CD4-positive, alpha-beta T cell treated with Interleukin-21 for 1 hour (primary cell): ENCODE results near the gene IFT88.
"Not testable (repeated sequence)": the region's sequence is repeated elsewhere in the genome, so short reads cannot be mapped to it uniquely, and the experiment has no call there.

Experiments
- DNase-seq: peaks from one replicate; pipeline ENCODE4 v3.0.0-alpha.2; 2020

Gene IFT88

DNA sequence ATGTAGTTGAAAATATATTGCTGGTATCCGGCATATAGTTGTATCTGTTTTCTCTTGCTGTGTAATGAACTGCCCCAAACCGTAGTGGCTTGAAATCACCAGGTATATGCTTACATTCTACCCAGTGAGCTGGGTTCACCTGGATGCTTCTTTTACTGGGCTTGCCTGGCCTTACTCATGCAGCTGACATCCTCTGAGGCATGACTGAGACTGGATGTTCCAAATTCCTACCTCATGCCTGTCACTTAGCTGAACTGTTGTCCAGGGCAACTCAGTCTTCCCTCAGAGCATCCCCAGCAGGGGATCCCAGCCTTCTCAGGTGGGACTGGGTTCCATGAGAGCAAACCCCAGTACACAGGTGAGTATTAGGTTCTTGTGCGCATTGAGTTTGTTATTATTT, 66.8 kb downstream of the IFT88 start:
- no peak for DNase-seq

- no peak for DNase-seq
These were observed 69.1 kb downstream of the IFT88 start for GRCh38 chr13:20636079-20636478.

DNA sequence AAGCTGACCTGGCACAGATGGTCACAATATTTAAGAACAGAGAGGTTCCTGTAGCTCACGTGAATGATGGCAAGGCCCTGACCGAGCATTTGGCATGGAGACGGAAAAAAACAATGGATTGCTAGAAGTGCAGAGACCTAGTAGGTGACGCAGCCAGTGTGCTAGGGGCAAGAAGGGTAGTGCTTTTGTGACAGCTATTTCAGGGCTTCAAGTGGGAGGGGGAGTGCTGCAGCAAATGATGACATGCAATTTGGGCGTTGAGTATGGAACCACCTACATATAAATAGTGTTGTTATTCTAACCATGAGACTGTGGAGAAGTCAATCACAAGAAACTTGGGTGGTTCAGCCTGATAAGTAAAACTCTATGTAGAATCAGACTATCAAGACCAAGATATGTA, 70.9 kb downstream of the IFT88 start:
- no peak for DNase-seq

DNA sequence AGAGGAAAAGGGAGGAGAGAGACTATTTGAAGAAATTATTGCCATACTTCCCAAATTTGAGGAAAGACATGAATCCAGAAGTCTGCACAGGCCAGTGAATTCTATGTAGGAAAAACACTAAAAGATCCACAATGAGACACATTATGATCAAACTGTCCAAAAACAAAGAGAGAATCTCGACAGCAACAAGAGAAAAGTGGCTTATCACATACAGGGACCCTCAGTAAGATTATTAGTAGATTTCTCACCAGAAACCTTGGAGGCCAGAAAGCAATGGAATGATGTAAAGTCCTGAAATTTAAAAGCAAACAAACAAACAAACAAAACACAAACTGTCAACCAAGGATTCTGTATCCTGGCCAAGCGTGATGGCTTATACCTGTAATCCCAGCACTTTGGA, 80.8 kb downstream of the IFT88 start:
- DNase-seq = no peak

DNA sequence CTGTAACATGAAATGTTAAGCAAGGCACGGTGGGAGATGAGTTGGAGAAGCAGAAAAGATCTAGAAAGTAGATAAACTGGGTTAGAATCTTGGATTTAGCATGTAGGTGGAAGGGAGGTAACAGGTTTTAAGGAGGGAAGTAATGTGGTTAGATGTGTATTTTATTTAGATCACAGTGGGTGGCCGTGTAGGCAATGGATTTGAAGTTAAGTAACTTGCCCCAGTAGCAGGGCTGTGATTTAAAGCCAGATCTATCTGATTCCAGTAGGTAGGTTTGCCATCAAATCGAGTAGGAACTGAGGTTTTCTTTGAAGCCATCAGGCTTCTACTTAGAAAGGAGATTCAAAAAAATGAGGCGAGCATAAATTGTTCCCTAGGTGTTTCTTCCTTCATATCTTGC, 86.0 kb downstream of the IFT88 start:
- no peak for DNase-seq

DNA sequence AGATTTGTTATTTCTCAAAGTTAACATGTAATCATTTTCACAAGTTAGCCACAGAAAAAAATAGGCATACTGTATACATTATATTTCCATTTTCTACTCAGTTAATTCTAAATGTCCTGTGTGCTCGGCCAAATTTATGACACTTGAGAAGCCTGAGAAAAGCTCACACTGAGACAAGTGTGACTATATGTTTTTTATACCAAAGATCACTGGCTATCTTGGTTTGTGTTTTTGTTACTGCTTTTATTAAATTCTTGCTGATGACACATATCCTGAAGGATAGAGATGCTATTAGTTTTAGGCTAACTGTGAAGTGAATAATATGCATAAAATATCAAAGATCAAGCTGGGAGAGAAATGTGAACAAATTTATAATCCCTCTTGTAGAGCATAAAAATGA, 87.2 kb downstream of the IFT88 start:
- no peak for DNase-seq

DNA sequence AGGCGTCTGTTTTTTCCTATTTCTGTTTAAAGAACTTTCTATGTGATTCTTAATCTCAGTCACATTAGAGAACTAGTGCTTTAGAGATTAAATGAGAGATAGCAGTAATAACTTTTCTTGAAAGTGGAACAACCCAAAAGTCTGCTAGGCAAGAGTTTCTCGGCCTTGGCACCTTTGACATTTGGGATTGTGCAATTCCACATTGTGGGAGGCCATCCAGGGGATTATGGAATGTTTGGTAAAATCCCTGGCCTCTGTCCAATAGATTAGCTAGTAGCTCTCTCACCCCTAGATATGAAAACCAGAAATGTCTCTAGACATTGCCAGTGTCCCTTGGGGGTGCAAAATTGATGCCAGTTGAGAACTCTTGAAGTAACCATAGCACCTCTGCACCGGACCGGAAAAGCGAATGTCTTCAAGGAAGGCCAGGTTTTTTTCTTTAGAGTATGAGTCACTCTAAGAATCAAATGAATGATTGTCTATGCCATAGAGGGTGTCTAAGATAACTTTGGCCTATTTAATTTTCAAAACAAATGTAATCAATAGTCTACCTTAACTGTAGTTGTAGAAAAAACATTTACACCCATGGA, 91.6 kb downstream of the IFT88 start:
- no peak for DNase-seq

DNA sequence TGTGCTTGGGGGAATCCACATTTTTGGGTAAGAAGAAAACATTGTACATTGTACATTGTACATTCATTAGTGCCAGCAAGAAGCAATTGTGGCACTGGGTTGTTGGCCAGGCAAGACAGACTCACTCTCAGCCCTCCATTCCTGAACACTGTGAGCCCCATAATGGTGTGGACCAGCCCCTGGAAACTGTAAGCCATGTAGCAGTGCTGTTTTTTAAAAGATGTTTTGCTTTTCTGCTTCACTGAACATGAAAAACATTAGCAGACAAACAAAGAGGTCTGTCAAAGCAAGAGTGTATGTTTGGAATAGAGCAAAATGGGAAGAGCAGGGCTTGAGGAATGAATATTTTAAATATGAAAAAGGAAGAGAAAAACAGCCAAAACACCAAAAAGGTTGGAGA, 97.4 kb downstream of the IFT88 start:
- DNase-seq = no peak

DNA sequence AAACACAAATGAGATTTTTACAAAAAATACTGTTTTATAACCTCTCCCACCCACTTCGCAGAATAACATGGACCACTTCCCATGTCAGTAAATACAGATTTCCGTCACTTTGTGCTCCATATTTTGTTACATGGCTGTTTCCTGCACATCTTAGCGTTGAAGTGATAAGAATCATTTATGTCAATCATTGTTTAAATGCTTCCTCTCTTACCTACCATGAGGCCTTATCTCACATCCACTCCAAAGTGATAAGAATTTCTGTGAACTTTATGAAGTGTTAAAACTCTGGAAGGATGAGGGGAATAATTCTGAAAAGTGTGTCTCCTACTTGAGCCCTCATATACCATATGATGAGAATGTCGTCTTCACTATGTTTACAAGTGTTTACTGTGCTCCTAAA, 100.0 kb downstream of the IFT88 start:
- DNase-seq = no peak

- no peak for DNase-seq
These were observed 101.0 kb downstream of the IFT88 start for GRCh38 chr13:20667857-20668437.

DNA sequence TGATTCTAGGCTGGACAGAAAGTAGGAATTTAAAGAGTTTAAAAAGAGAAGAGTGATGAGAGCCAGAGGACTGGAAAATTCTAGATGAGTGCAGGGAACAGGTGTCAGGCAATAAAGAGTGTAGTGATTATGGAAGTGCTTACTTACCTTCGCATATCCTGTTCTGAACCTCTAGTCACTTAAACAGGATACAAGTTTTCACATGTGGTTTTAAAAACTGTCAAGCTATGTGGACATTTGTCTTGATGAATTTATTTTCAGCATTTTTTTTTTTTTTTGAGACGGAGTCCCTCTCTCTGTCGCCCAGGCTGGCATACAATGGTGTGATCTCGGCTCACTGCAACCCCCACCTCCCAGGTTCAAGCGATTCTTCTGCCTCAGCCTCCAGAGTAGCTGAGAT, 102.2 kb downstream of the IFT88 start:
- DNase-seq = peak; percentile 13

GRCh38 chr13:20671789-20672188, 104.8 kb downstream of the IFT88 start:
- no peak for DNase-seq

GRCh38 chr13:20672772-20673171, 105.8 kb downstream of the IFT88 start:
- no peak for DNase-seq

DNA sequence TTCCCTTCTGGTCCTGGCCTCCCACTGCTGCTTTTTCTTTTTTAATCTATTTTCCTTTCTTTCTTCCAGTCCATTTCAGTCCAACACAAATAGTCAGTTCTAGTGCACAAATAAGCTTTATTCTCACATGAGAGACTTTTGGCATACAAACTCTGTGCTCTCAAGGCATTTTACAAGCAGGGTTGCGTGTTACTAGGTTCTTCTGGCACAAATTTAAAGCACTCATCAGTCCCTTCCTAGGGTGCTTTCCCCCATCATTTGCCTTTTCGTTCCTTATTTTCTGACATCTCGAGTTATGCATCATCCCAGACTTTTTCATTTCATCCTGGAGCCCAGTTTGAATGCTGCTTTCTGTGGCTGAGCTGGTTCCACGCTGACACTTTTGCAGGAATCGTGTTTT, 106.8 kb downstream of the IFT88 start:
- DNase-seq = no peak

GRCh38 chr13:20676213-20676612, 109.3 kb downstream of the IFT88 start:
- DNase-seq = no peak

DNA sequence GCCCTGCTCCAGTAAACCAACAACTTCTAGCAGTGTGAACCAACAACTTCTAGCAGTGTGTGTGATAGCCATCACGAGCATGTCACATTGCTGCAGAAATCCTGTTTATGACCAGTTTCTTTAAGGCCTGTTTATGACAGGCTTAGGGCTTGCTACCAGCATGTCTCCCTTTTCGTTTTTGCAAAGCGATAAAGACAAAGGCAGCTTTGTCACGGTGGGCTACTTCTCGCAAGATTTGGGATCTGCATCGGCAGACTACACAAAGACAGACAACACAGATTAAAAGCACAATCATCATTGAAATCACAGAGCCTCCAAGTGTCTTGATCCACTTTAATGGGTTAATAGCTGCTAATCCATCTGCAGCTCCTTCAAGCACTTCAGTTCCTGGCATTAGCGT, 111.6 kb downstream of the IFT88 start:
- not testable (repeated sequence) for DNase-seq

GRCh38 chr13:20679879-20680278, 112.9 kb downstream of the IFT88 start:
- no peak for DNase-seq

- DNase-seq = no peak
These were observed 113.6 kb downstream of the IFT88 start for GRCh38 chr13:20680416-20681080.

GRCh38 chr13:20681481-20681880, 114.5 kb downstream of the IFT88 start:
- not testable (repeated sequence) for DNase-seq

- no peak for DNase-seq
These were observed 115.1 kb downstream of the IFT88 start for GRCh38 chr13:20682061-20682460.

DNA sequence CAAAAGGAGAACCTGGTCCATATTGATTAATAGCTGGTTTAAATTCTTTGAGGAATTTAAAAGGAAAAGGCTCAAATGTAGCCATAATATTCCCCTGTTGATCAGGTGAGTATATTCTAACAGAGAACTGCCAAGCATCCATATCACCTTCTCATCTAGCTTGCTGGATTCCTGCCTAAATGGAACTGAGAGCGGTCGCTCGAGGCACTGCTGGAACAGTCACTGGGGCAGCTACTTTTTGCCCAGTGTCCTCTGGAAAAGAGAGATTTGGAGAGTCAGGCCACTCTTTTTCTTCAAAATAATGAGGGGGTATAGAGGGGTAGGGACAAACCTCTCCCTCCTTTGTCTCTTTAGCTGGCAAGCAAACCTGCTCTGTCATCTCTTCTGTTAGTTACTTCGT, 117.1 kb downstream of the IFT88 start:
- DNase-seq = no peak

GRCh38 chr13:20684546-20684945, 117.6 kb downstream of the IFT88 start:
- DNase-seq = no peak

DNA sequence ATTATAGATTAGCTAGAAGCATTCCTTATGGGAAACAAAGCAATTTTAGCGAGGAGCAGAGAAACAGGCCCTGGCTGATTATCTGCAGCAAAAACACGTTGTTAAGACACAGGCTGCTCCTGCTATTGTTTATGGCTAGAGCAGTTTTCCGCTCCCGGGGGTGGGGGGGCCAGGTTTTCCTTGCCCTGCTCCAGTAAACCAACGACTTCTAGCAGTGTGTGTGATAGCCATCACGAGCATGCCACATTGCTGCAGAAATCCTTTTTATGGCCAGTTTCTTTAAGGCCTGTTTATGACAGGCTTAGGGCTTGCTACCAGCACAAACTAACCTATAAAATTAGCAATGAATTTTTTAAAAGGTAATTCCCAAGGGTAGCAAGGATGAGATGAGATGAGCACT, 118.1 kb downstream of the IFT88 start:
- DNase-seq = no peak

GRCh38 chr13:20686167-20686566, 119.2 kb downstream of the IFT88 start:
- no peak for DNase-seq
